Sigmoid colon (tissue), 4 donors: ENCODE results near the gene FHOD3.

Experiments used
- CTCF ChIP-seq, 4 experiments: fragments of 450-650 bp in 3 of 4; fragments of 200-600 bp in 1 of 4; IDR thresholded peaks; one replicate each; pipeline ENCODE4 v1.5.1; 2016 to 2019; ENCODE audit warnings: antibody characterized with exemption in 4 of 4, mild to moderate bottlenecking in 3 of 4, moderate library complexity in 2 of 4
- POLR2AphosphoS5 ChIP-seq, 4 donors: sonication (generic); formaldehyde crosslinking; IDR thresholded peaks; one replicate each; pipeline ENCODE4 v1.6.1; 2017; ENCODE audit warnings: antibody characterized with exemption in 4 of 4

GRCh38 chr18:36331521-36331971 is 34.0 kb downstream of the FHOD3 start:
- TF ChIP-seq CTCF (IDR thresholded peaks at IDR 0.05) (no peak), POLR2AphosphoS5 (IDR thresholded peaks at IDR 0.05) (no peak)
